Activated CD8-positive, alpha-beta T cell treated with anti-CD3 and anti-CD28 coated beads for 36 hours (primary cell): ENCODE results near the gene ANK3. TPM values are rescaled to one million over a fixed set of nuclear protein-coding genes. Genes with fewer than 3 reads are reported as not detected.

Experiments
- ATAC-seq: fragments of 200-7000 bp; cut with Tn5 transposase; one replicate; pipeline ENCODE4 v1.10.0; 2021; ENCODE audit warnings: mild to moderate bottlenecking, moderate library complexity
- CTCF ChIA-PET: fragments of 350-600 bp; sonication (Branson Sonifier 250); formaldehyde crosslinking; loops from one replicate; lab custom pipeline; 2021; ENCODE audit warnings: antibody characterized with exemption; lab: Charles Lee
- POLR2A ChIA-PET: fragments of 350-600 bp; sonication (Branson Sonifier 250); formaldehyde crosslinking; loops from one replicate; lab custom pipeline; 2021; ENCODE audit warnings: antibody characterized with exemption; lab: Charles Lee
- DNase-seq: peaks from one replicate; pipeline ENCODE4 v3.0.0-alpha.2; 2020
- H3K27ac Mint-ChIP-seq: one replicate; pipeline ENCODE4 v1.8.0; 2021; ENCODE audit warnings: mild to moderate bottlenecking, mixed read lengths
- H3K27me3 Mint-ChIP-seq: one replicate; pipeline ENCODE4 v1.8.0; 2021; ENCODE audit warnings: mixed read lengths
- H3K36me3 Mint-ChIP-seq: one replicate; pipeline ENCODE4 v1.8.0; 2021; ENCODE audit warnings: low read depth, mixed read lengths
- H3K4me1 Mint-ChIP-seq: one replicate; pipeline ENCODE4 v1.8.0; 2021; ENCODE audit warnings: low read depth, mixed read lengths
- H3K4me3 Mint-ChIP-seq: one replicate; pipeline ENCODE4 v1.8.0; 2021; ENCODE audit warnings: mild to moderate bottlenecking, moderate library complexity, mixed read lengths
- H3K9me3 Mint-ChIP-seq: one replicate; pipeline ENCODE4 v1.8.0; 2021; ENCODE audit warnings: mixed read lengths
- CTCF ChIP-seq: fragments of 200-600 bp; IDR thresholded peaks from one replicate; pipeline ENCODE4 v1.8.0; 2022; ENCODE audit warnings: antibody characterized with exemption, mild to moderate bottlenecking
- intact Hi-C: fragments of 100-400 bp; cut with micrococcal nuclease; formaldehyde crosslinking; loops from one replicate; pipeline ENCODE4 v1.10.0; 2022
- total RNA-seq, 2 experiments: library from RNA; stranded (reverse); gene quantifications; one replicate each; pipeline ENCODE4 v1.2.3, GENCODE V29; 2021

Gene ANK3
- total RNA-seq, 2 experiments from 2014 or later: 10.3 to 12.0 TPM

GRCh38 chr10:60048091-60048501 is 341.6 kb downstream of the ANK3 start:
- TF ChIP-seq CTCF: no peak
- DNase-seq (no peak), ATAC-seq (no peak)
- intact Hi-C loops: no loop called here
- ChIA-PET CTCF (no interaction called here), POLR2A (no interaction called here)
- Mint-ChIP-seq H3K4me1 (no peaks in the 10 kb centered on the region), H3K4me3 (no peak overlapping the region), H3K9me3 (no peaks in the 10 kb centered on the region), H3K36me3 (no peaks in the 10 kb centered on the region), H3K27me3 (peaks cover 2% of the 10 kb centered on the region), H3K27ac (no peak overlapping the region)

GRCh38 chr10:60045571-60045970 is 344.1 kb downstream of the ANK3 start:
- DNase-seq: no peak
- no peaks in the 10 kb centered on the region for H3K9me3 Mint-ChIP-seq
- TF ChIP-seq CTCF: no peak
- ChIA-PET CTCF (no interaction called here), POLR2A (no interaction called here)
- H3K27ac Mint-ChIP-seq: no peak overlapping the region
- H3K36me3 Mint-ChIP-seq: no peaks in the 10 kb centered on the region
- peaks cover 2% of the 10 kb centered on the region for H3K27me3 Mint-ChIP-seq
- H3K4me3 Mint-ChIP-seq: no peak overlapping the region
- intact Hi-C loops: no loop called here
- no peak for ATAC-seq
- no peaks in the 10 kb centered on the region for H3K4me1 Mint-ChIP-seq

GRCh38 chr10:60044971-60045370 is 344.7 kb downstream of the ANK3 start:
- Mint-ChIP-seq H3K36me3 (no peaks in the 10 kb centered on the region), H3K27me3 (peaks cover 2% of the 10 kb centered on the region), H3K4me3 (no peak overlapping the region), H3K27ac (no peak overlapping the region), H3K9me3 (no peaks in the 10 kb centered on the region), H3K4me1 (no peaks in the 10 kb centered on the region)
- ATAC-seq (no peak), DNase-seq (no peak)
- ChIA-PET CTCF (no interaction called here), POLR2A (no interaction called here)
- TF ChIP-seq CTCF: no peak
- intact Hi-C loops: no loop called here

GRCh38 chr10:60044242-60044641 is 345.4 kb downstream of the ANK3 start:
- H3K36me3 Mint-ChIP-seq: no peaks in the 10 kb centered on the region
- H3K9me3 Mint-ChIP-seq: no peaks in the 10 kb centered on the region
- ChIA-PET POLR2A (no interaction called here), CTCF (no interaction called here)
- ATAC-seq: no peak
- H3K4me1 Mint-ChIP-seq: no peaks in the 10 kb centered on the region
- intact Hi-C loops: no loop called here
- no peaks in the 10 kb centered on the region for H3K27me3 Mint-ChIP-seq
- no peak overlapping the region for H3K4me3 Mint-ChIP-seq
- no peak overlapping the region for H3K27ac Mint-ChIP-seq
- no peak for TF ChIP-seq CTCF
- no peak for DNase-seq

- DNase-seq: no peak
- Mint-ChIP-seq H3K4me1 (no peaks in the 10 kb centered on the region), H3K27me3 (no peaks in the 10 kb centered on the region), H3K36me3 (no peaks in the 10 kb centered on the region), H3K4me3 (no peak overlapping the region), H3K9me3 (no peaks in the 10 kb centered on the region), H3K27ac (no peak overlapping the region)
- intact Hi-C loops: no loop called here
- POLR2A ChIA-PET: no interaction called here
- no peak for TF ChIP-seq CTCF
- no peak for ATAC-seq
- CTCF ChIA-PET: no interaction called here
Measured at GRCh38 chr10:60043561-60044241, 346.0 kb downstream of the ANK3 start.
